ENCODE measurements around the gene ZYG11A. TPM values are rescaled to one million over a fixed set of nuclear protein-coding genes. Genes with fewer than 3 reads are reported as not detected.
A peak's percentile ranks its signal among the peaks of the same experiment; 100 is the strongest.

The ZYG11A gene
- total RNA-seq, 2 experiments from 2014 or later: 0.13 to 0.16 TPM

DNA sequence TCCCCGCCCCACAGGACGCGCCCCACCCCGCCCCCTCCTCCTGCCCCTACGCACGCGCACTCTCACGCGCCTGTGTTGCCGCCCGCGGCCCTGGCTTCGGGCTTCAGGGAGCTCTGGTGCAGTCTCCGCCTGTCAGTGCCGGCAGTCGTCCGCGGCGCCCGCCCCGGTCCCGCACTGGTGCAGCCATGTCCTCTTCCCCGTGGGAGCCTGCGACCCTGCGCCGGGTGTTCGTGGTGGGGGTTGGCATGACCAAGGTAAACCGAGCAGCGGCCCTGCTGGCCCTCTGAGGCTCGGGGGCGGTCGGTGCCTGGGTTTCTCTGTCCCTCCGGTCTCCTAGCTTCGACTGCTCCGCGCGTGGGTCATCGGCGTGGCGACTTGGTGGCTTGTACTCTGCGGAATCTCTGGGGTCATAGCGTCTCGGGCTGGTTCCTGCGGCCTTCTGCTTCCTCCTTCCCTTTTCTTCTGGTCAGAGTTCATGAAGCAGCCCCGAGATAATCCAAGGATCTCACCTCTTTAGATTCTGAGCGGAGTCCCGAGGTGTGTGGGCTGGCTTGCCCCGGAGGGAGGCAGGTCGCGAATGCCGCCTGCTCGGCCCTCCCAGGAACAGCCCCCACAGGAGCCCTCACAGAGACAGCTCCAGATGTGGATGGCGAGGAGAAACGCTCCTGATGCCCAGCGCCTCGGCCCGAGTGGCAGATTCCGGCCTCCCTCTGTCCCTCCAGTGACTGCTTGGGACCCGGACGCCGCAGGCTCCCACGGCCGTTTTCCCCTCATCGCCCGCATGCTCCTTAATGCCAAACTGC is 84.9 kb downstream of the ZYG11A start, which contains the start of gene SCP2:
SCP2 (plus strand) TSS at position 65 of the 803 bp plus-strand sequence; CDS start at position 186, 121 bp downstream.
- ChIA-PET POLR2A (interaction anchor here (0.8 to 1.7 kb wide), 3 partner anchors 8 to 36 kb away, joined by 3 read pairs; no protein-coding TSS in a partner anchor), CTCF (interaction anchor here (0.6 kb wide), 1 partner anchor 9 kb away, joined by 3 read pairs; no protein-coding TSS in a partner anchor)
- no peaks in the 10 kb centered on the region for H3K36me3 Mint-ChIP-seq (ENCODE audit: low read depth)
- peak within 1 kb of the TSS; percentile 75 for H3K4me3 Mint-ChIP-seq
- DNase-seq: peak; percentile 78
- H3K27ac Mint-ChIP-seq: peak within 1 kb of the TSS; percentile 47
- peak; percentile 94 for ATAC-seq
- intact Hi-C loops (cut with micrococcal nuclease): no loop called here
- H3K4me1 Mint-ChIP-seq (ENCODE audit: low read depth): peaks cover 13% of the 10 kb centered on the region
- TF ChIP-seq, protein P1, sequence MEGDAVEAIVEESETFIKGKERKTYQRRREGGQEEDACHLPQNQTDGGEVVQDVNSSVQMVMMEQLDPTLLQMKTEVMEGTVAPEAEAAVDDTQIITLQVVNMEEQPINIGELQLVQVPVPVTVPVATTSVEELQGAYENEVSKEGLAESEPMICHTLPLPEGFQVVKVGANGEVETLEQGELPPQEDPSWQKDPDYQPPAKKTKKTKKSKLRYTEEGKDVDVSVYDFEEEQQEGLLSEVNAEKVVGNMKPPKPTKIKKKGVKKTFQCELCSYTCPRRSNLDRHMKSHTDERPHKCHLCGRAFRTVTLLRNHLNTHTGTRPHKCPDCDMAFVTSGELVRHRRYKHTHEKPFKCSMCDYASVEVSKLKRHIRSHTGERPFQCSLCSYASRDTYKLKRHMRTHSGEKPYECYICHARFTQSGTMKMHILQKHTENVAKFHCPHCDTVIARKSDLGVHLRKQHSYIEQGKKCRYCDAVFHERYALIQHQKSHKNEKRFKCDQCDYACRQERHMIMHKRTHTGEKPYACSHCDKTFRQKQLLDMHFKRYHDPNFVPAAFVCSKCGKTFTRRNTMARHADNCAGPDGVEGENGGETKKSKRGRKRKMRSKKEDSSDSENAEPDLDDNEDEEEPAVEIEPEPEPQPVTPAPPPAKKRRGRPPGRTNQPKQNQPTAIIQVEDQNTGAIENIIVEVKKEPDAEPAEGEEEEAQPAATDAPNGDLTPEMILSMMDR (IDR thresholded peaks at IDR 0.05): no peak
- H3K9me3 Mint-ChIP-seq: no peaks in the 10 kb centered on the region
- H3K27me3 Mint-ChIP-seq: no peaks in the 10 kb centered on the region

DNA sequence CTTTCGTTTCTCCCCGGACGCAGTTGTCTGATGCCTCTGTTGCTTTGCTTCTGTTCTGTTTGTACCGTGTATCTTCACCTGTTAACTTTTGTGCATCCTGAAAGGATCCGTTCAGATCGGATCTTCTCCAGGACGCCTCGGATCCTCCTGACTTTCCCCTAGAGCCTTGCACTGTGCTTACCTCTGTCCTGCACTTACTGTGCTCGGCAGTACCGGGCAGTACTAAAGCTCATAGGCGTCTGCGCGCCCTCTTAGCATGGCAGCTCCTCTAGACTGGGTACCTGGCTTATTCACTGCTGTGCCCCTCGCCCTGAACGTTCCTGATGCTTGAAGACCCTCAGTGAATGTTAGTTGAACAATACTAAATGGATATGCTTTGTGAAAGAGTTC is 85.5 kb downstream of the ZYG11A start:
- Mint-ChIP-seq H3K36me3 (ENCODE audit: low read depth) (no peaks in the 10 kb centered on the region), H3K4me1 (ENCODE audit: low read depth) (peaks cover 10% of the 10 kb centered on the region), H3K27me3 (no peaks in the 10 kb centered on the region), H3K9me3 (no peaks in the 10 kb centered on the region), H3K27ac (peak overlapping the region; percentile 39), H3K4me3 (peak overlapping the region; percentile 75)
- CTCF ChIA-PET: no interaction called here
- ATAC-seq (peak; percentile 14), DNase-seq (no peak)
- POLR2A ChIA-PET: interaction anchor here (0.6 to 1.7 kb wide), 3 partner anchors 9 to 296 kb away, joined by 3 read pairs; no protein-coding TSS in a partner anchor
- TF ChIP-seq, protein P1 (IDR thresholded peaks at IDR 0.05): no peak
- intact Hi-C loops (cut with micrococcal nuclease): no loop called here

DNA sequence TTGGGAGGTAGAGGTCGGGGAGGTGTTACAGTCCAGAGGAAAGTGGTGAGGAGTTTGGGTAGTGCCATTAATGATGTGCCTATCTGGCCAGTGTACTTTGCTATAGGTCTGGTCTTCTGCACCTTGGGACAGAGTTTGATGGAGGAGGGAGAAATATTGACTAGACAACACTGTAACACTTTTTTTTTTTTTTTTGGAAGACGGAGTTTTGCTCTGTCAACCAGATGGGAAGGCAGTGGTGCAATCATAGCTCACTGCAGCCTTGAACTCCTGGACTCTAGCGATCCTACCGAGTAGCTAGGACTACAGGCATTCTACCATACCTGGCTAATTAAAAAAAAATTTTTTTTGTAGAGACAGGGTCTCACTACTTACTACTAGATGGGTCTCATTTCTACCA is 86.5 kb downstream of the ZYG11A start:
- no peak overlapping the region for H3K27ac Mint-ChIP-seq
- H3K4me1 Mint-ChIP-seq (ENCODE audit: low read depth): peaks cover 10% of the 10 kb centered on the region
- H3K27me3 Mint-ChIP-seq: no peaks in the 10 kb centered on the region
- DNase-seq (no peak), ATAC-seq (no peak)
- no peaks in the 10 kb centered on the region for H3K36me3 Mint-ChIP-seq (ENCODE audit: low read depth)
- CTCF ChIA-PET: interaction anchor here (1.7 kb wide), 1 partner anchor 12 kb away, joined by 3 read pairs; no protein-coding TSS in a partner anchor
- intact Hi-C loops (cut with micrococcal nuclease): no loop called here
- POLR2A ChIA-PET: no interaction called here
- H3K4me3 Mint-ChIP-seq: no peak overlapping the region
- TF ChIP-seq, protein P1 (IDR thresholded peaks at IDR 0.05): no peak
- no peaks in the 10 kb centered on the region for H3K9me3 Mint-ChIP-seq

DNA sequence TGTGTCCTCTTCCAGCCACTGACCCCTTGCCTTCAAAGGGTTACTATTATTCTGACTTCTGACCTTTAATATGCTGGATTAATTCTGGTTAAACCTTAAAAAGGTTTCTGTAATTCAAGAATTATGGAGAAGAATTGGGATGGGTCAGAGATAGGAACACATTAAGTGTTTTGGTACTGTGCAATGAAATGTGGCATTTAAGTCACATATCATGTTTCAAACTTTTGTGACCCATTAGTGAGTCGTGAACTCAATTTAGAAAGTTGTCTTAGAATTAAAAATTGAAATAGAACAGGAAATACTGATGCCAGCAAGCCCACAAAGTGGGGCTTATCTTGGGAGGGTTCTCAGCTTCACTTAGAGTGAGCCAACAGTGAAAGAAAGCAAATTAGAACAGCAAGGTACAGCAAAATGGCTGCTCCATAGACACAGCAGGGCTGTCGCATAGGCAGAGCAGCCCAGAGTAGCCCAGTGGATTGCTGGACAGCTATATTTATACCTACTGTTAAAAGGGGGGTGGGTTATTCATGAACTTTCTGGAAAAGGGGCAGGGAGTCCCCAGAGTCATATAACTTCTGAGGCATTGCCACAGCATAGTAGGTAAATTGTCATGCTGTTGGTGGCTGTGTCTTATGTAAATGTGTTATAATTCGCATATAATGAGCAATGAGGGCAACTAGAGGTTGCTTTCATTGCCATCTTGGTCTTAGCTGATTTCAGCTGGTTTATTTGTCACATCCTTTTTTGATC is 95.0 kb downstream of the ZYG11A start:
- no peaks in the 10 kb centered on the region for H3K4me1 Mint-ChIP-seq (ENCODE audit: low read depth)
- no peak for ATAC-seq

More for the DNA sequence above, 95.0 kb downstream of the ZYG11A start:
- Mint-ChIP-seq H3K36me3 (ENCODE audit: low read depth) (no peaks in the 10 kb centered on the region), H3K4me3 (no peak overlapping the region), H3K27ac (no peak overlapping the region), H3K27me3 (no peaks in the 10 kb centered on the region), H3K9me3 (no peaks in the 10 kb centered on the region)
- CTCF ChIA-PET: no interaction called here
- no peak for DNase-seq
- POLR2A ChIA-PET: no interaction called here
- TF ChIP-seq, protein P1 (IDR thresholded peaks at IDR 0.05): no peak
- intact Hi-C loops (cut with micrococcal nuclease): no loop called here
